ENCODE results near the gene SYCN.

- TF ChIP-seq, protein P1, sequence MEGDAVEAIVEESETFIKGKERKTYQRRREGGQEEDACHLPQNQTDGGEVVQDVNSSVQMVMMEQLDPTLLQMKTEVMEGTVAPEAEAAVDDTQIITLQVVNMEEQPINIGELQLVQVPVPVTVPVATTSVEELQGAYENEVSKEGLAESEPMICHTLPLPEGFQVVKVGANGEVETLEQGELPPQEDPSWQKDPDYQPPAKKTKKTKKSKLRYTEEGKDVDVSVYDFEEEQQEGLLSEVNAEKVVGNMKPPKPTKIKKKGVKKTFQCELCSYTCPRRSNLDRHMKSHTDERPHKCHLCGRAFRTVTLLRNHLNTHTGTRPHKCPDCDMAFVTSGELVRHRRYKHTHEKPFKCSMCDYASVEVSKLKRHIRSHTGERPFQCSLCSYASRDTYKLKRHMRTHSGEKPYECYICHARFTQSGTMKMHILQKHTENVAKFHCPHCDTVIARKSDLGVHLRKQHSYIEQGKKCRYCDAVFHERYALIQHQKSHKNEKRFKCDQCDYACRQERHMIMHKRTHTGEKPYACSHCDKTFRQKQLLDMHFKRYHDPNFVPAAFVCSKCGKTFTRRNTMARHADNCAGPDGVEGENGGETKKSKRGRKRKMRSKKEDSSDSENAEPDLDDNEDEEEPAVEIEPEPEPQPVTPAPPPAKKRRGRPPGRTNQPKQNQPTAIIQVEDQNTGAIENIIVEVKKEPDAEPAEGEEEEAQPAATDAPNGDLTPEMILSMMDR (IDR thresholded peaks at IDR 0.05) = no peak
- no peak for TF ChIP-seq POLR2A (IDR thresholded peaks at IDR 0.05)
Measured at GRCh38 chr19:39238944-39239343, 34.9 kb upstream of the SYCN start.
